ENCODE measurements around the gene CEP104. TPM values are rescaled to one million over a fixed set of nuclear protein-coding genes. Genes with fewer than 3 reads are reported as not detected.

Gene CEP104
- total RNA-seq, 1 experiment from 2014 or later = 34.5 TPM

- Histone ChIP-seq H3K27me3 (ENCODE audit: insufficient read depth, low read length) (no peaks in the 10 kb centered on the region), H2BK12ac (ENCODE audit: insufficient read length, low read depth, low read length) (no peak overlapping the region), H3T11ph (ENCODE audit: low read length) (no peak overlapping the region), H3K18ac (ENCODE audit: insufficient read length, low read depth, low read length) (no peak overlapping the region), H3K14ac (ENCODE audit: insufficient read depth, low read length) (no peak overlapping the region), H3K4me2 (ENCODE audit: insufficient read depth, insufficient read length, low read length) (no peak overlapping the region), H2BK5ac (ENCODE audit: insufficient read length, low read length) (no peak overlapping the region), H3K4me1 (ENCODE audit: insufficient read depth, low read length) (no peaks in the 10 kb centered on the region; the same call in 1 of the 2 replicates), H3K79me1 (ENCODE audit: insufficient read depth, low read depth, low read length, poor library complexity, severe bottlenecking) (no peaks in the 10 kb centered on the region), H4K20me1 (ENCODE audit: control insufficient read depth, insufficient read depth, insufficient read length) (no peaks in the 10 kb centered on the region), H2BK120ac (ENCODE audit: low read depth, low read length, poor library complexity, severe bottlenecking) (no peak overlapping the region), H2BK20ac (ENCODE audit: low read depth, low read length, poor library complexity, severe bottlenecking) (no peak overlapping the region), H3K4ac (ENCODE audit: low read depth, low read length) (no peak overlapping the region), H2BK15ac (ENCODE audit: low read depth, low read length) (no peak overlapping the region), H4K8ac (replicated peaks; ENCODE audit: insufficient read length, low read depth, low read length) (no peak overlapping the region), H3K56ac (ENCODE audit: insufficient read length, low read depth, low read length) (no peak overlapping the region), H3K79me2 (ENCODE audit: insufficient read depth, low read length) (no peaks in the 10 kb centered on the region), H3K27ac (ENCODE audit: insufficient read length, low read depth, low read length) (no peak overlapping the region), H3K23me2 (ENCODE audit: insufficient read length, low read depth, low read length, poor library complexity, severe bottlenecking) (peaks cover 11% of the 10 kb centered on the region), H3K9ac (ENCODE audit: extremely low read depth, insufficient read length, low read length) (no peak overlapping the region), H4K91ac (ENCODE audit: insufficient read length, low read depth, low read length) (no peak overlapping the region), H3K23ac (ENCODE audit: insufficient read length, low read depth, low read length) (no peak overlapping the region), H3K9me3 (ENCODE audit: control insufficient read depth, low read depth, low read length) (no peaks in the 10 kb centered on the region), H2AFZ (ENCODE audit: low read length) (no peak overlapping the region), H2AK5ac (ENCODE audit: insufficient read length, low read length) (no peak overlapping the region), H4K5ac (ENCODE audit: insufficient read length, low read depth, low read length) (no peak overlapping the region)
- H3K27ac Mint-ChIP-seq = peak overlapping the region in 1 of 3 experiments; percentile 22; a peak in 1 of 7 replicates
- DNase-seq = no peak
- peak overlapping the region in 1 of 2 experiments; percentile 73; a peak in 1 of 5 replicates for H3K4me3 Mint-ChIP-seq
- WGBS (ENCODE audit: extremely low coverage, insufficient read length, low lambda C conversion rate) = no CpG with 5 or more reads among the region's 16 CpGs
- peaks cover 13 to 31% of the 10 kb centered on the region in 2 experiments for H3K4me1 Mint-ChIP-seq
- TF ChIP-seq, protein P1, sequence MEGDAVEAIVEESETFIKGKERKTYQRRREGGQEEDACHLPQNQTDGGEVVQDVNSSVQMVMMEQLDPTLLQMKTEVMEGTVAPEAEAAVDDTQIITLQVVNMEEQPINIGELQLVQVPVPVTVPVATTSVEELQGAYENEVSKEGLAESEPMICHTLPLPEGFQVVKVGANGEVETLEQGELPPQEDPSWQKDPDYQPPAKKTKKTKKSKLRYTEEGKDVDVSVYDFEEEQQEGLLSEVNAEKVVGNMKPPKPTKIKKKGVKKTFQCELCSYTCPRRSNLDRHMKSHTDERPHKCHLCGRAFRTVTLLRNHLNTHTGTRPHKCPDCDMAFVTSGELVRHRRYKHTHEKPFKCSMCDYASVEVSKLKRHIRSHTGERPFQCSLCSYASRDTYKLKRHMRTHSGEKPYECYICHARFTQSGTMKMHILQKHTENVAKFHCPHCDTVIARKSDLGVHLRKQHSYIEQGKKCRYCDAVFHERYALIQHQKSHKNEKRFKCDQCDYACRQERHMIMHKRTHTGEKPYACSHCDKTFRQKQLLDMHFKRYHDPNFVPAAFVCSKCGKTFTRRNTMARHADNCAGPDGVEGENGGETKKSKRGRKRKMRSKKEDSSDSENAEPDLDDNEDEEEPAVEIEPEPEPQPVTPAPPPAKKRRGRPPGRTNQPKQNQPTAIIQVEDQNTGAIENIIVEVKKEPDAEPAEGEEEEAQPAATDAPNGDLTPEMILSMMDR (conservative IDR thresholded peaks at IDR 0.05) = no peak
- peaks cover 0 to 4% (median 0%) of the 10 kb centered on the region in 3 experiments; a peak in 2 of 7 replicates for H3K36me3 Mint-ChIP-seq (ENCODE audit: insufficient read depth in 1 of 3, low read depth in 3 of 3)
- 0 out of 5 replicates have a peak, but pooled peaks cover 0 to 1% of the 10 kb centered on the region in 2 experiments for H3K9me3 Mint-ChIP-seq
- H3K27me3 Mint-ChIP-seq (ENCODE audit: low read depth) = peaks cover 15% of the 10 kb centered on the region
Observed at GRCh38 chr1:3773572-3774275, 83.3 kb downstream of the CEP104 start.

Measured in H9 (cell line).